HG03025 (cell line): ENCODE data around the gene OPN1LW.
"Not testable (repeated sequence)": the region's sequence is repeated elsewhere in the genome, so short reads cannot be mapped to it uniquely, and the experiment has no call there.

Experiments used
- ATAC-seq: cut with Tn5 transposase; IDR thresholded peaks from one replicate; pipeline ENCODE4 v1.9.1; 2021; ENCODE audit warnings: mild to moderate bottlenecking, moderate library complexity; ENCODE audit not compliant: unreplicated experiment, low FRiP score

OPN1LW gene

GRCh38 chrX:154132366-154132765 lies 11.7 kb upstream of the OPN1LW start:
- no peak for ATAC-seq

- ATAC-seq = no peak
Measured at GRCh38 chrX:154135458-154136229, 8.4 kb upstream of the OPN1LW start.

GRCh38 chrX:154136627-154137161 lies 7.3 kb upstream of the OPN1LW start:
- no peak for ATAC-seq

GRCh38 chrX:154138857-154139256 lies 5.2 kb upstream of the OPN1LW start:
- ATAC-seq = no peak

GRCh38 chrX:154140206-154140605 lies 3.8 kb upstream of the OPN1LW start:
- ATAC-seq = no peak

GRCh38 chrX:154140742-154141141 lies 3.3 kb upstream of the OPN1LW start:
- ATAC-seq = no peak

GRCh38 chrX:154142386-154142785 lies 1.7 kb upstream of the OPN1LW start:
- ATAC-seq = no peak

- ATAC-seq = no peak
Measured at GRCh38 chrX:154142950-154143745, 895 bp upstream of the OPN1LW start.

GRCh38 chrX:154151030-154151429 lies 7.0 kb downstream of the OPN1LW start:
- not testable (repeated sequence) for ATAC-seq

GRCh38 chrX:154156221-154156620 lies 12.2 kb downstream of the OPN1LW start:
- ATAC-seq = not testable (repeated sequence)

GRCh38 chrX:154157207-154157606 lies 13.2 kb downstream of the OPN1LW start:
- not testable (repeated sequence) for ATAC-seq

- not testable (repeated sequence) for ATAC-seq
Measured at GRCh38 chrX:154159345-154159744, 15.3 kb downstream of the OPN1LW start.

- ATAC-seq = not testable (repeated sequence)
Measured at GRCh38 chrX:154164902-154165301, 20.9 kb downstream of the OPN1LW start.

GRCh38 chrX:154168384-154168783 lies 24.3 kb downstream of the OPN1LW start:
- not testable (repeated sequence) for ATAC-seq

GRCh38 chrX:154172535-154172943 lies 28.5 kb downstream of the OPN1LW start:
- not testable (repeated sequence) for ATAC-seq

GRCh38 chrX:154174356-154174755 lies 30.3 kb downstream of the OPN1LW start:
- ATAC-seq = not testable (repeated sequence)

GRCh38 chrX:154182296-154182695 lies 38.3 kb downstream of the OPN1LW start, which contains the start of gene OPN1MW:
Gene OPN1MW (plus strand): TSS chrX:154182596. CDS start chrX:154182678, 82 bp downstream.
- ATAC-seq = not testable (repeated sequence)

- ATAC-seq = not testable (repeated sequence)
Measured at GRCh38 chrX:154183794-154184193, 39.8 kb downstream of the OPN1LW start.

GRCh38 chrX:154192846-154193245 lies 48.8 kb downstream of the OPN1LW start:
- not testable (repeated sequence) for ATAC-seq

GRCh38 chrX:154194316-154194715 lies 50.3 kb downstream of the OPN1LW start:
- ATAC-seq = not testable (repeated sequence)

- ATAC-seq = not testable (repeated sequence)
Measured at GRCh38 chrX:154196466-154196865, 52.4 kb downstream of the OPN1LW start.
